COLO829 (cell line): ENCODE data around the gene RXRA.

Source experiments
- DNase-seq: peaks from one replicate; pipeline ENCODE4 v3.0.0; 2012; ENCODE audit warnings: low spot score

The RXRA gene

GRCh38 chr9:134435550-134436378 is 109.5 kb downstream of the RXRA start:
- no peak for DNase-seq

GRCh38 chr9:134436379-134436762 is 110.1 kb downstream of the RXRA start:
- DNase-seq, result no peak

- no peak for DNase-seq
These were observed 110.7 kb downstream of the RXRA start for GRCh38 chr9:134436911-134437310.

DNA sequence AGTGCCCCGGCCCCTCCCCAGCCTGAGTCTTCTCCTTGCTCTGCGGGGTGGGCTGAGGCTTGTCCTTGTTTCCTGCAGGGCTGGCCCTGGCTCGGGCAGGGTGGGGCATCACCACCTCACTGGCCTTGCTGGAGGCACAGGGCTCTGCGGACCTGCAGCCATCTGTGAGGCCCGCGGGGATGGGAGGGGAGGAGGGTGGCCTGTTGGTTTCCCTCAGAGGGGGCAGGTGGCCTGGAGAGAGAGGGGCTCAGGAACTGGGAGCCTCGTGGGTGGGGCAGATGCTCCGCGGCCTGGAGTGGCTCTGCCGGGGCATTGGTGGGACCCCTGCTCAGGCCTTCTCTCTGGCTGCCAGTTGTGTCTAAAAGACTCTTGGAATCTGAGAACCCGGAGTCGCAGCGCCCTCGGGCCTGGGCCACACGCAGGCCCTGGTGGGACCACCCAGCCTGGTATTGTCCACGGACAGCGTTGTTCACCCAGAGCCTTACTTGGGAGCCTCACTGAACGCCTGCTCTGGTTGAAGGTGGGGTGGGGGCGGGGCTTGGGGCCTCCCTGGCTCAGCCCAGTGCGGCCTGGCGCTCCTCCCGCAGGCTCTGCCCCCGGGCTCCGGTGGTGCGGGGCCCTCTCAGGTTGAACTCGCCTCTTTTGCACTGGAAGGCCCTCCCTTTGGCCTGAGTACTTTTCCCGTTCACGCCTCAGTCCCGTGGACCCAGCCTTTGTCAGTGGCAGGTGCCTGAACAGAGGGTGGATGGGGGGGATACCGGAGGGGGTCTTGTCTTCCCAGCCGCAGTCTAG is 111.3 kb downstream of the RXRA start:
- DNase-seq, result no peak

- no peak for DNase-seq
These were observed 112.0 kb downstream of the RXRA start for GRCh38 chr9:134438195-134438788.

DNA sequence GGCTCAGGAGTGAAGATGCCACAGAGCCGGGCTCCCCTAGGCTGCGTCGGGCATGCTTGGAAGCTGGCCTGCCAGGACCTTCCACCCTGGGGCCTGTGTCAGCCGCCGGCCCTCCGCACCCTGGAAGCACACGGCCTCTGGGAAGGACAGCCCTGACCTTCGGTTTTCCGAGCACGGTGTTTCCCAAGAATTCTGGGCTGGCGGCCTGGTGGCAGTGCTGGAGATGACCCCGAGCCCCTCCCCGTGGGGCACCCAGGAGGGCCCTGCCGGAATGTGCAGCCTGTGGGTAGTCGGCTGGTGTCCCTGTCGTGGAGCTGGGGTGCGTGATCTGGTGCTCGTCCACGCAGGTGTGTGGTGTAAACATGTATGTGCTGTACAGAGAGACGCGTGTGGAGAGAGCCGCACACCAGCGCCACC is 113.1 kb downstream of the RXRA start:
- no peak for DNase-seq

GRCh38 chr9:134440636-134441226 is 114.5 kb downstream of the RXRA start:
- DNase-seq, result no peak

GRCh38 chr9:134441227-134442084 is 115.2 kb downstream of the RXRA start:
- no peak for DNase-seq

GRCh38 chr9:134442085-134442474 is 115.8 kb downstream of the RXRA start:
- no peak for DNase-seq

- DNase-seq, result no peak
These were observed 116.4 kb downstream of the RXRA start for GRCh38 chr9:134442486-134443173.

GRCh38 chr9:134443174-134444037 is 117.2 kb downstream of the RXRA start:
- peak; percentile 95 for DNase-seq

- no peak for DNase-seq
These were observed 117.7 kb downstream of the RXRA start for GRCh38 chr9:134444038-134444315.

GRCh38 chr9:134445000-134445399 is 118.7 kb downstream of the RXRA start:
- DNase-seq, result no peak

GRCh38 chr9:134449180-134449916 is 123.1 kb downstream of the RXRA start:
- peak; percentile 97 for DNase-seq

GRCh38 chr9:134451700-134452458 is 125.6 kb downstream of the RXRA start:
- DNase-seq, result no peak

DNA sequence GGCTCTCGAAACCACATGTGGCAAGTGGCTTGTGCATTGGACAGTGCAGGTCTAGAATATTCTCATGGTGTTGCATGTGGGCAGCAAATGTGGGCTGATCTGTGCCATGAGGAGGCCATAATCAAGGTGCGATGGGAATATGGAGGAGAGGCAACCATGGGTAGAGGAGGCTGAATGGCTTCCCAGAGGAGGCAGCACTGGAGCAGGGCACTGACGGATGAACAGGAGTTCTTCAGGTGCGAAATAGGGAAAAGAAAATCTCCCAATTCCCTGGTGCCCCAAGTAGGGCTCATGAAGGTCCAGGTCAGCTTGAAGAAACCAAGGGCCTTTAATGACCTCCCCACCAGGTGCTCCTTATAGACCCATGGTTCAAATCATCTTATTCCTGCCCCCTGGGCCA is 126.5 kb downstream of the RXRA start:
- no peak for DNase-seq

GRCh38 chr9:134453776-134454475 is 127.7 kb downstream of the RXRA start:
- DNase-seq, result no peak

GRCh38 chr9:134454476-134454857 is 128.2 kb downstream of the RXRA start:
- no peak for DNase-seq
